Measurements from ENCODE around the gene DHRS7C. TPM values are rescaled to one million over a fixed set of nuclear protein-coding genes. Genes with fewer than 3 reads are reported as not detected.

DHRS7C gene
- total and polyA plus RNA-seq, 2 of the 13 experiments (the other 11 are each of a cell fraction or from before 2014, with no cell fraction given): not detected

DNA sequence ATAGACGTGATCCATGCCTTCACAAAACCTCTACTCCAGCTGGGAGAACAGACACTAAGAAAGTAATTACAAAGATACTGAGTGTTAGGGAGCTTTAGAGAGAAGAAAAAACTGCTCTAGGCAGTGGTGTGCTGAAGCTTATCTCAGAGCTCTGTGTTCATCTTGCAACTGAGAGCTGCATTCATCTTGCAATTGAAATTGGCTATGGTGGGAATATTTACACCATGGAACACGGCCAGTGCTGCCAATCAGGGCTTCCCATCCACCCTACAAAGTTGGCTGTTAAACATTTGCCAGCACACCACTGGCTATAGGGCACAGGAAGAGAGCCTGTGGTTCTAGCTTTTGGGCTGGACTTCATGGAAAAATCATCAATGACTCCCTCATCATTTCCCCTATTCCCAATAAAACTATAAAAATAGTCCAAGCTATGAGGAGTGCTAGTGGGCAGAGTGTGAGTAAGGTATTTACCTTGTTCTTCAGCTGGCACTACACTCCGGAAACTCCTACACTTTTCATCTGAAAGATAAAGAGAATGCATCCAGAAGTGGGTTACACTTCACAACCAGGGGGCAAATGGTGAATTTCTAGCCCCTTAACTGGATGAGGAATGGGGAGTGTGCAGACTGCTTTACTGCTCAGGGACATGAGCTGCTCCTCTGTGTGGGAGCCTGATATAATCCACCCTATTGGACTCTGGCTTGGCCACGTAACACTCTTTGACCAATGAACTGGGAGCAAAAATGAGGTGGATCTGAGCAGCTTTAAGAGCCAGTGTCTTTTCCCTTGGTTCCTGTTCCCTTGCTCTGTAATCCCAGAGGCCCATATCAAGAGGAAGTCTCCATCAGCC, 18.9 kb upstream of the DHRS7C start:
- in situ Hi-C loops (cut with HindIII; ENCODE audit: extremely low pct_ligation_motif_present, low pct_unique_long_range_greater_than_20kb): no loop called here
- ATAC-seq (no peak), FAIRE-seq (no peak), DNase-seq (ENCODE audit: low spot score) (no peak)
- H3K9me3 ChIP-seq (ENCODE audit: low read length): no peaks in the 10 kb centered on the region
- no peak overlapping the region for H2AFZ ChIP-seq (ENCODE audit: low read length)
- H3K4me1 ChIP-seq (ENCODE audit: insufficient read depth, low read length): no peaks in the 10 kb centered on the region
- 20% methylated on average over 3 of the region's 4 CpGs for WGBS (ENCODE audit: low lambda C conversion rate)
- H3K4me2 ChIP-seq (ENCODE audit: low read depth, low read length): no peak overlapping the region
- no peak overlapping the region for H3K27ac ChIP-seq (ENCODE audit: extremely low read length, insufficient read depth, low read length)
- H3K36me3 ChIP-seq (replicated peaks in 1 of 2; ENCODE audit: control insufficient read depth in 1 of 2, insufficient read depth in 2 of 2, low read length in 2 of 2): no peaks in the 10 kb centered on the region
- H3K9ac ChIP-seq (ENCODE audit: insufficient read depth, low read depth, low read length): no peak overlapping the region
- no TSS peak for BruUV-seq (replicated peaks)
- TF ChIP-seq PPARG (CRISPR knock-in tag; conservative IDR thresholded peaks at IDR 0.05) (no peak), ZBTB1 (CRISPR knock-in tag; IDR thresholded peaks at IDR 0.05; ENCODE audit: borderline replicate concordance) (no peak), ZSCAN31 (CRISPR knock-in tag; IDR thresholded peaks at IDR 0.05; ENCODE audit: low read depth) (no peak), DNMT3B (CRISPR knock-in tag; conservative IDR thresholded peaks at IDR 0.05) (no peak), EEA1 (CRISPR knock-in tag; IDR thresholded peaks at IDR 0.05; ENCODE audit: borderline replicate concordance) (no peak), ZNF547 (CRISPR knock-in tag; IDR thresholded peaks at IDR 0.05) (no peak), JUND (CRISPR knock-in tag; IDR thresholded peaks at IDR 0.05) (no peak), TOPORS (CRISPR knock-in tag; IDR thresholded peaks at IDR 0.05) (no peak), NR2F1 (CRISPR knock-in tag; IDR thresholded peaks at IDR 0.05) (no peak), ZNF33B (CRISPR knock-in tag; IDR thresholded peaks at IDR 0.05) (no peak), ZNF781 (CRISPR knock-in tag; IDR thresholded peaks at IDR 0.05; ENCODE audit: borderline replicate concordance, not compliant biosample characterization) (no peak), ZNF207 (IDR thresholded peaks at IDR 0.05; ENCODE audit: borderline replicate concordance) (no peak), MAFK (conservative IDR thresholded peaks at IDR 0.05 in 1 of 2, IDR thresholded peaks at IDR 0.05 in 1 of 2; ENCODE audit: low read length in 2 of 2) (no peak)
- TF ChIP-seq, protein P1, sequence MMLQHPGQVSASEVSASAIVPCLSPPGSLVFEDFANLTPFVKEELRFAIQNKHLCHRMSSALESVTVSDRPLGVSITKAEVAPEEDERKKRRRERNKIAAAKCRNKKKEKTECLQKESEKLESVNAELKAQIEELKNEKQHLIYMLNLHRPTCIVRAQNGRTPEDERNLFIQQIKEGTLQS (CRISPR knock-in tag; IDR thresholded peaks at IDR 0.05): no peak
- TF ChIP-seq, protein P2, sequence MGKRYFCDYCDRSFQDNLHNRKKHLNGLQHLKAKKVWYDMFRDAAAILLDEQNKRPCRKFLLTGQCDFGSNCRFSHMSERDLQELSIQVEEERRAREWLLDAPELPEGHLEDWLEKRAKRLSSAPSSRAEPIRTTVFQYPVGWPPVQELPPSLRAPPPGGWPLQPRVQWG (CRISPR knock-in tag; IDR thresholded peaks at IDR 0.05; ENCODE audit: borderline replicate concordance, low read depth): no peak
- POLR2A ChIA-PET: no interaction called here
- no peak overlapping the region for H3K4me3 ChIP-seq (replicated peaks in 1 of 3; ENCODE audit: insufficient read depth in 1 of 3, low read depth in 2 of 3, low read length in 3 of 3)
- intact Hi-C loops (cut with micrococcal nuclease; ENCODE audit: unreplicated experiment): no loop called here
- peaks cover 0 to 14% of the 10 kb centered on the region in 2 experiments; a peak in 2 of 5 replicates for H3K27me3 ChIP-seq (ENCODE audit: control insufficient read depth in 1 of 2, insufficient read depth in 2 of 2, low read length in 2 of 2)
- no peaks in the 10 kb centered on the region for H4K20me1 ChIP-seq (ENCODE audit: insufficient read depth, low read length)
- H3K79me2 ChIP-seq (ENCODE audit: insufficient read depth, low read length): no peaks in the 10 kb centered on the region
- CTCF ChIA-PET (ENCODE audit: low intra/inter-chr PET ratio, low total read pairs): no interaction called here
